Transverse colon (tissue), 3 donors: Measurements from ENCODE around the gene RHOF.

ENCODE experiments used
- CTCF ChIP-seq, 5 experiments: fragments of 200-600 bp in 3 of 5; fragments of 450-650 bp in 2 of 5; sonication (generic) in 3 of 5; IDR thresholded peaks; 1 replicate in 2 of 5; 2 replicates in 3 of 5; pipeline ENCODE4 v1.5.1; 2016 to 2017; ENCODE audit warnings: antibody characterized with exemption in 5 of 5, inconsistent platforms in 3 of 5, mild to moderate bottlenecking in 2 of 5, moderate library complexity in 1 of 5
- POLR2A ChIP-seq: fragments of 450-650 bp; IDR thresholded peaks from one replicate; pipeline ENCODE4 v1.6.1; 2016; ENCODE audit warnings: antibody characterized with exemption, mild to moderate bottlenecking, moderate library complexity

GRCh38 chr12:121799842-121800693 lies 6.6 kb upstream of the RHOF start:
- TF ChIP-seq CTCF (IDR thresholded peaks at IDR 0.05) (no peak), POLR2A (peak; percentile 69)
